ENCODE results near the gene DUOX2. TPM values are rescaled to one million over a fixed set of nuclear protein-coding genes. Genes with fewer than 3 reads are reported as not detected.

Gene DUOX2
- total RNA-seq, 3 donors from 2014 or later: 3.1 to 40.1 (median 5.1) TPM

DNA sequence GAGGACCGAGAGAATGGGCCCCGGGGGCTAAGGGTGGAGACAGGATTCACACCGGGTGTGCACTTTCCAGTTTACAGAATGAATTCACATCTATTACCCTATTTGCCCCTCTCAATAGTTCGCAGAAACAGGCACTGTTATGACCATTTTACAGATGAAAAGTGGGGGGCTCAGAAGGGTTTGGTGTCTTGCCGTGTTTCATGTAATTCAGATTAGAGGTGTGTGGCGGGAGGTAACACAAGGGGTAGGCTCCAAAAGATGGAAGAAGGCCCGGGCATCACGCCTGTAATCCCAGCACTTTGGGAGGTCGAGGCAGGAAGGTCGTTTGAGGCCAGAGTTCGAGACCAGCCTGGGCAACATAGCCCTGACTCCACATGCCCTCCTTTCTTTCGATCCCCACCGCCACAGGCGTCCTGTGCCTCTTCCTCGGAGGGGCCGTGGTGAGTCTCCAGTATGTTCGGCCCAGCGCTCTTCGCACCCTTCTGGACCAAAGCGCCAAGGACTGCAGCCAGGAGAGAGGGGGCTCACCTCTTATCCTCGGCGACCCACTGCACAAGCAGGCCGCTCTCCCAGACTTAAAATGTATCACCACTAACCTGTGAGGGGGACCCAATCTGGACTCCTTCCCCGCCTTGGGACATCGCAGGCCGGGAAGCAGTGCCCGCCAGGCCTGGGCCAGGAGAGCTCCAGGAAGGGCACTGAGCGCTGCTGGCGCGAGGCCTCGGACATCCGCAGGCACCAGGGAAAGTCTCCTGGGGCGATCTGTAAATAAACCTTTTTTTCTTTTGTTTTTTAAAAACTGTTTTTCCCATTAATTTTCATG is 3.5 kb upstream of the DUOX2 start:
- no peaks in the 10 kb centered on the region for H3K36me3 ChIP-seq (ENCODE audit: low read depth)
- peaks cover 6% of the 10 kb centered on the region for H3K4me1 ChIP-seq (ENCODE audit: low read depth)
- no peak overlapping the region for H3K4me3 ChIP-seq
- H3K9me3 ChIP-seq: no peaks in the 10 kb centered on the region
- TF ChIP-seq, protein P1, sequence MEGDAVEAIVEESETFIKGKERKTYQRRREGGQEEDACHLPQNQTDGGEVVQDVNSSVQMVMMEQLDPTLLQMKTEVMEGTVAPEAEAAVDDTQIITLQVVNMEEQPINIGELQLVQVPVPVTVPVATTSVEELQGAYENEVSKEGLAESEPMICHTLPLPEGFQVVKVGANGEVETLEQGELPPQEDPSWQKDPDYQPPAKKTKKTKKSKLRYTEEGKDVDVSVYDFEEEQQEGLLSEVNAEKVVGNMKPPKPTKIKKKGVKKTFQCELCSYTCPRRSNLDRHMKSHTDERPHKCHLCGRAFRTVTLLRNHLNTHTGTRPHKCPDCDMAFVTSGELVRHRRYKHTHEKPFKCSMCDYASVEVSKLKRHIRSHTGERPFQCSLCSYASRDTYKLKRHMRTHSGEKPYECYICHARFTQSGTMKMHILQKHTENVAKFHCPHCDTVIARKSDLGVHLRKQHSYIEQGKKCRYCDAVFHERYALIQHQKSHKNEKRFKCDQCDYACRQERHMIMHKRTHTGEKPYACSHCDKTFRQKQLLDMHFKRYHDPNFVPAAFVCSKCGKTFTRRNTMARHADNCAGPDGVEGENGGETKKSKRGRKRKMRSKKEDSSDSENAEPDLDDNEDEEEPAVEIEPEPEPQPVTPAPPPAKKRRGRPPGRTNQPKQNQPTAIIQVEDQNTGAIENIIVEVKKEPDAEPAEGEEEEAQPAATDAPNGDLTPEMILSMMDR (IDR thresholded peaks at IDR 0.05): no peak
- no peak for ATAC-seq
- intact Hi-C loops (cut with DNase I, micrococcal nuclease): no loop called here
- DNase-seq: no peak

DNA sequence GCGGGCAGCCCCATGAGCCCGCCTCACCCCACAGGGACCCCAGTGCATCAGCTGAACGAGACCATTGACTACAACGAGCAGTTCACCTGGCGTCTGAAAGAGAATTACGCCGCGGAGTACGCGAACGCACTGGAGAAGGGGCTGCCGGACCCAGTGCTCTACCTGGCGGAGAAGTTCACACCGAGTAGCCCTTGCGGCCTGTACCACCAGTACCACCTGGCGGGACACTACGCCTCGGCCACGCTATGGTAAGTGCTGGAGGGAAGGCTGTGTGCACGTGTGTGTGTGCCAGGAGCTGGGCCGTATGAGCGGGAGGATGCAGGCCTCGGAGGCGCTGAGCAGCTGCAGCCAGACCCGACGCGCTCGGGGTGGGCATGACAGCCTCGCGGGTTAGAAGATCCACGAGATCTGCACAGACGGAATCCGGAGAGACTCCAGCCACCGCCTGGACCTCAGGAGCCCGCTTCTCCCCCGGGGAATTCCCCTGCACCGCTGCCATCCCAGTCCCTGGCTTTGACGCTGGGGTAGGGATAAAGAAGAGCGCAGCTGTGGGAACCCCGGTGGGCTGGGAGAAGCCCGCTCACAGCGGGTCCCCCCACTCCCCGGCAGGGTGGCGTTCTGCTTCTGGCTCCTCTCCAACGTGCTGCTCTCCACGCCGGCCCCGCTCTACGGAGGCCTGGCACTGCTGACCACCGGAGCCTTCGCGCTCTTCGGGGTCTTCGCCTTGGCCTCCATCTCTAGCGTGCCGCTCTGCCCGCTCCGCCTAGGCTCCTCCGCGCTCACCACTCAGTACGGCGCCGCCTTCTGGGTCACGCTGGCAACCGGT is 2.7 kb upstream of the DUOX2 start:
- intact Hi-C loops (cut with DNase I, micrococcal nuclease): no loop called here
- Histone ChIP-seq H3K9me3 (no peaks in the 10 kb centered on the region), H3K36me3 (ENCODE audit: low read depth) (no peaks in the 10 kb centered on the region), H3K4me3 (no peak overlapping the region), H3K4me1 (ENCODE audit: low read depth) (peaks cover 6% of the 10 kb centered on the region)
- TF ChIP-seq, protein P1 (IDR thresholded peaks at IDR 0.05): no peak
- DNase-seq (no peak), ATAC-seq (no peak)

DNA sequence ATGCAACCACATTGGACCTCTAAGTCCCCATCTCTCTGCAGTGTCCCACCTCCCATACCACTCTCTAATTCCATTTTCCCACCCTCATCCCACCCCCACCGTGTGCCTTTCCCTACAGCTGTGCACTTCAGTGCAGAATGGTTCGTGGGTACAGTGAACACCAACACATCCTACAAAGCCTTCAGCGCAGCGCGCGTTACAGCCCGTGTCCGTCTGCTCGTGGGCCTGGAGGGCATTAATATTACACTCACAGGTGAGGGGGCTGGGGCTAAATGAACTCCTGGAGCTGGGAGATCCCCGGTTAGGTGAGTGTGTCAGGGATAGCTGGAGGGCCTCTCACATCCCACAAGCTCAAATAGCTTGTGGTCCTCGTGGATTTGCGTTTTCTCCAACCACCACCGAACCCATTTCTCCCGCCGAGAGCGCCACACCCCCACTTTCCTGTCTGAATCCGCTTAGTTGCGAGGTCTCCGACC is 2.1 kb upstream of the DUOX2 start:
- Histone ChIP-seq H3K4me3 (no peak overlapping the region), H3K9me3 (no peaks in the 10 kb centered on the region), H3K36me3 (ENCODE audit: low read depth) (no peaks in the 10 kb centered on the region), H3K4me1 (ENCODE audit: low read depth) (peaks cover 6% of the 10 kb centered on the region)
- intact Hi-C loops (cut with DNase I, micrococcal nuclease): no loop called here
- DNase-seq (no peak), ATAC-seq (no peak)
- TF ChIP-seq, protein P1 (IDR thresholded peaks at IDR 0.05): no peak

DNA sequence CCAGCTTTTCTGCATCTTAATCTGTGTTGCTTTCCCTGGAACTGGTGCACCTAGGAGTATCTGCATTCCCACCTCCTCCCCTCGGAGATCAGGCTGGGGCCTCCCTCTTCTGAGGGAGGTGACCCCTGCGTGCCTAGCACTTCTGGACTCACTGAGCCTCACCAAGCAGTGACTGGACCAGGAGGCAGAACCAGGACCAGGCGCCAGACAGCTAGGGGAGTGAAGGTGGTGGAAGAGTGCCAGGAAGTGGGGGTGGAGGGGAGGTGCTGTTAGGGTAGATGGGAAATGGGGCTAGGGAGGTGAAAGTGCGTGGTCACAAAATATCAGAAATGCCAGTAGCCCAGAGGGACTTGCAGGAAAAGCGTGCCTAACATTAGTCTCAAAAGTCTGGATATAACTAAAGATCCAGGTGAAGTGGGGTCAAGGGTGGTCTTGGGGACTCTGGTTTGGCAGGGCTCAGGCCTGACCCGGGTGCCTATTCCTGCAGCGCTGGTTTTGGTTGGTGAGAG is 1.4 kb upstream of the DUOX2 start:
- no peak overlapping the region for H3K4me3 ChIP-seq
- H3K4me1 ChIP-seq (ENCODE audit: low read depth): peaks cover 6% of the 10 kb centered on the region
- TF ChIP-seq, protein P1 (IDR thresholded peaks at IDR 0.05): no peak
- no peak for ATAC-seq
- H3K9me3 ChIP-seq: no peaks in the 10 kb centered on the region
- no peak for DNase-seq
- no peaks in the 10 kb centered on the region for H3K36me3 ChIP-seq (ENCODE audit: low read depth)
- intact Hi-C loops (cut with DNase I, micrococcal nuclease): no loop called here

DNA sequence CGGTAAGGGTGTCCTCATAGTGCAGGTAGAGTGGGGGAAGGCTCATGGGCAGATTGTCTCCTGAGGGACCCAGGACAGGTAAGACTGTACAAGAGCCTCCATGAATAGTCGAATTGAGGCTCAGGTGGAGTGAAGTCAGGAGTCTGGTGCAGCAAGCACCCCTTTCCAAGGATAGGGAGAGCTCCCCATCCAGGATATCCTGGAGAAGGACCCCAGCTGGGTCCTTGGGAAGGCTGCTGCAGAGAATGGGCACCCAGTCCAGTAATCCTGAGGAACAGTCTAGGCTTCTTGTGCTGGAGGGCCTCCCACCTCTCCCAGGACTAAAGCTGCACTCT is 746 bp upstream of the DUOX2 start:
- ATAC-seq (no peak), DNase-seq (no peak)
- H3K9me3 ChIP-seq: no peaks in the 10 kb centered on the region
- no peak overlapping the region for H3K4me3 ChIP-seq
- peaks cover 6% of the 10 kb centered on the region for H3K4me1 ChIP-seq (ENCODE audit: low read depth)
- TF ChIP-seq, protein P1 (IDR thresholded peaks at IDR 0.05): no peak
- intact Hi-C loops (cut with DNase I, micrococcal nuclease): no loop called here
- no peaks in the 10 kb centered on the region for H3K36me3 ChIP-seq (ENCODE audit: low read depth)

All from mucosa of descending colon (tissue), 3 donors.